ENCODE results near the gene PANK4.

PANK4 gene

GRCh38 chr1:2523191-2523890, 3.1 kb downstream of the PANK4 start:
- H3K27ac ChIP-seq (ENCODE audit: low read depth, low read length) = no peak overlapping the region
- H3K9ac ChIP-seq (ENCODE audit: low read length) = no peak overlapping the region
- no peak overlapping the region for H3K4me3 ChIP-seq (ENCODE audit: low read depth in 1 of 2, low read length in 2 of 2)

DNA sequence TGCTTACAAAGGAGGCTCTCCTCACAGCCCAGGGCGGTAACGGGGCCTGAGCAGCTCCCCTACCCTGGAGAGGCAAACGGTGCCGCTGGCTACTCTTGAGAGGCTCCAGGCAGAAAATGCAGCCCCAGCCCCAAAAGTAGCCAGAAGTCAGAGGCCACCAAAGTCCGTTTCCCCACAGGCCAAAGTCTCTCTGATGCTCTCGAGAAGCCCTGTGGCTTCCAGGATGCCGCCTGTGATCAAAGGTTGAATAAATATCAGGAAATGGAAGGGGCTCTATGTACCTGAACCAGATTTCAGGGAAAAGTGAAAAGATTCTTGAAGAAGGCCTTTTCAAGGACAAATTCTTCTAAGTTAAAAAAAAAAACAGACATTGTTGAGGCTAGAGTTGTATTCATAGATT, 4.2 kb downstream of the PANK4 start:
- Histone ChIP-seq H3K9me3 (ENCODE audit: low read length) (no peaks in the 10 kb centered on the region), H3K4me3 (ENCODE audit: low read depth in 1 of 2, low read length in 2 of 2) (no peak overlapping the region), H3K9ac (ENCODE audit: low read length) (no peak overlapping the region), H3K27ac (ENCODE audit: low read depth, low read length) (no peak overlapping the region), H3K27me3 (ENCODE audit: control insufficient read depth in 1 of 2, insufficient read depth in 2 of 2, low read length in 2 of 2) (peaks cover 0 to 2% of the 10 kb centered on the region in 2 donors), H3K36me3 (ENCODE audit: insufficient read depth, low read length) (peaks cover 40% of the 10 kb centered on the region), H3K4me1 (ENCODE audit: insufficient read depth, low read length) (peaks cover 32% of the 10 kb centered on the region)

More at GRCh38 chr1:2523191-2523890, 3.1 kb downstream of the PANK4 start:
- Histone ChIP-seq H3K27me3 (ENCODE audit: control insufficient read depth in 1 of 2, insufficient read depth in 2 of 2, low read length in 2 of 2) (peaks cover 0 to 13% of the 10 kb centered on the region in 2 donors), H3K9me3 (ENCODE audit: low read length) (no peaks in the 10 kb centered on the region), H3K36me3 (ENCODE audit: insufficient read depth, low read length) (peaks cover 29% of the 10 kb centered on the region), H3K4me1 (ENCODE audit: insufficient read depth, low read length) (peaks cover 33% of the 10 kb centered on the region)

DNA sequence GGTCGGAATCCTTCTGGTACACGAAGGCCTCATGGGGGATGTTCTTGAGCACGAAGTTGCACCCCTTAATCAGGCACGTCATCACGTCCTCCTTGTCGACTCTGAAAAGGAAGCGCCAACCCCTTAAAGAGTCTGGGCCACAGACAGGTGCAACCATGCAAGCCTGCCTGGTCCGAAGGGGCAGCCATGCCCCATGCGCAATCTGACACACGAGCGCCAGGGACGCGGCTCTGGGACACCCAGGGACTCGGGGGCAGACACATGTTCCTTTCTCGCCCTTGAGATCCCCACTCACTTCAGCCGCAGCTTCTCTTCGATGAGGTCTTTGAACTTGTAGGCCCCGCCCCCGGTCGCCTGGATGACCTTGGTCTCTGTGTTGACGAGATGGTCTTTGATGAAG, 5.6 kb downstream of the PANK4 start:
- H3K9me3 ChIP-seq (ENCODE audit: low read length) = no peaks in the 10 kb centered on the region
- peaks cover 26% of the 10 kb centered on the region for H3K4me1 ChIP-seq (ENCODE audit: insufficient read depth, low read length)
- H3K36me3 ChIP-seq (ENCODE audit: insufficient read depth, low read length) = peaks cover 54% of the 10 kb centered on the region
- H3K9ac ChIP-seq (ENCODE audit: low read length) = no peak overlapping the region
- H3K27ac ChIP-seq (ENCODE audit: low read depth, low read length) = no peak overlapping the region
- H3K4me3 ChIP-seq (ENCODE audit: low read depth in 1 of 2, low read length in 2 of 2) = no peak overlapping the region
- H3K27me3 ChIP-seq (ENCODE audit: control insufficient read depth in 1 of 2, insufficient read depth in 2 of 2, low read length in 2 of 2) = no peaks in the 10 kb centered on the region

GRCh38 chr1:2520206-2520605, 6.2 kb downstream of the PANK4 start:
- no peaks in the 10 kb centered on the region for H3K9me3 ChIP-seq (ENCODE audit: low read length)
- H3K4me1 ChIP-seq (ENCODE audit: insufficient read depth, low read length) = peaks cover 22% of the 10 kb centered on the region
- H3K27me3 ChIP-seq (ENCODE audit: control insufficient read depth in 1 of 2, insufficient read depth in 2 of 2, low read length in 2 of 2) = no peaks in the 10 kb centered on the region
- no peak overlapping the region for H3K9ac ChIP-seq (ENCODE audit: low read length)
- no peak overlapping the region for H3K27ac ChIP-seq (ENCODE audit: low read depth, low read length)
- H3K4me3 ChIP-seq (ENCODE audit: low read depth in 1 of 2, low read length in 2 of 2) = no peak overlapping the region
- H3K36me3 ChIP-seq (ENCODE audit: insufficient read depth, low read length) = peaks cover 60% of the 10 kb centered on the region

DNA sequence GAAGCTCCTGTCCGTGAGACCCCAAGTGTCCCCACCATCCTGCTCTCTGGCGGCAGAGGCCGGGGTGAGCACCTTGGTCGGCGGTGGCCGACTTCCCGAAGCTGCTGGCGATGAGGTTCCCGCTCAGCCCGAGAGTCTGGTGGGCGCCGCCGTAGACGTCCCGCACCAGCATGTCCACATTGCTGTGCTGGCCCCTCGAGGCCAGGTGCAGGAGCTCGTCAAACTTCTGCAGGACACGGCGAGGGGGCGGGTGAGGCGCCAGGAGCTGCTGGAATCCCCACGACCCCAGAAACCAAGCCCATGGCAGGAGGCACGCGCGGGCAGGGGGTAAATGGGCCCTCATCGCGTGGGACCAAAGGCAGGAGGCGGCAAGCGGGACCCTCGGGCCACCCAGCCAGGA, 6.7 kb downstream of the PANK4 start:
- Histone ChIP-seq H3K36me3 (ENCODE audit: insufficient read depth, low read length) (peaks cover 65% of the 10 kb centered on the region), H3K4me1 (ENCODE audit: insufficient read depth, low read length) (peaks cover 18% of the 10 kb centered on the region), H3K9ac (ENCODE audit: low read length) (no peak overlapping the region), H3K9me3 (ENCODE audit: low read length) (no peaks in the 10 kb centered on the region), H3K27ac (ENCODE audit: low read depth, low read length) (no peak overlapping the region), H3K27me3 (ENCODE audit: control insufficient read depth in 1 of 2, insufficient read depth in 2 of 2, low read length in 2 of 2) (no peaks in the 10 kb centered on the region), H3K4me3 (ENCODE audit: low read depth in 1 of 2, low read length in 2 of 2) (no peak overlapping the region)

GRCh38 chr1:2519029-2519685, 7.2 kb downstream of the PANK4 start:
- Histone ChIP-seq H3K4me1 (ENCODE audit: insufficient read depth, low read length) (peaks cover 12% of the 10 kb centered on the region), H3K4me3 (ENCODE audit: low read depth in 1 of 2, low read length in 2 of 2) (no peak overlapping the region), H3K27ac (ENCODE audit: low read depth, low read length) (no peak overlapping the region), H3K27me3 (ENCODE audit: control insufficient read depth in 1 of 2, insufficient read depth in 2 of 2, low read length in 2 of 2) (no peaks in the 10 kb centered on the region), H3K9ac (ENCODE audit: low read length) (no peak overlapping the region), H3K36me3 (ENCODE audit: insufficient read depth, low read length) (peaks cover 67% of the 10 kb centered on the region), H3K9me3 (ENCODE audit: low read length) (no peaks in the 10 kb centered on the region)

DNA sequence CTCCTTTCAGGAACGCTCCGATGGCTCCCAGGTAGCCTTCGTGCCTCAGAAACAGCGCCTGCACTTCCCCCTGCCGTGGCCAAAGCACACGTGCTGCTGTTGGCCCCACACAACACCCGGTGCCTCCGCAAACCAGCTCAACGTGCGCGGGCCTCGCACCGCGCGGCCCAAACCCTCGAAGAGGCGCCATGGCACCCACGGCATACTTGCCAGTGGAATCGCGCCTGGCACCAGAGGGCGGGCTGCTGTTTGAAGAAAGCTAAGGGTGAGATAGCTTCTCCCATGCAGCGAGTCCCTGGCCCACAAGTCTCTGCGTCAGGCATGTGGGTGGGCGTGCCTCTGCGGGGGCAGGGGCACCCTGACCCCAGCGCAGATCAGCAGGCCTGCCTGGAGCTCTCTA, 7.9 kb downstream of the PANK4 start:
- peaks cover 6% of the 10 kb centered on the region for H3K4me1 ChIP-seq (ENCODE audit: insufficient read depth, low read length)
- H3K9ac ChIP-seq (ENCODE audit: low read length) = no peak overlapping the region
- no peaks in the 10 kb centered on the region for H3K9me3 ChIP-seq (ENCODE audit: low read length)
- peaks cover 74% of the 10 kb centered on the region for H3K36me3 ChIP-seq (ENCODE audit: insufficient read depth, low read length)
- no peaks in the 10 kb centered on the region for H3K27me3 ChIP-seq (ENCODE audit: control insufficient read depth in 1 of 2, insufficient read depth in 2 of 2, low read length in 2 of 2)
- no peak overlapping the region for H3K27ac ChIP-seq (ENCODE audit: low read depth, low read length)
- H3K4me3 ChIP-seq (ENCODE audit: low read depth in 1 of 2, low read length in 2 of 2) = no peak overlapping the region

GRCh38 chr1:2517966-2518365, 8.4 kb downstream of the PANK4 start:
- Histone ChIP-seq H3K27ac (ENCODE audit: low read depth, low read length) (no peak overlapping the region), H3K4me3 (ENCODE audit: low read depth in 1 of 2, low read length in 2 of 2) (no peak overlapping the region), H3K27me3 (ENCODE audit: control insufficient read depth in 1 of 2, insufficient read depth in 2 of 2, low read length in 2 of 2) (no peaks in the 10 kb centered on the region), H3K36me3 (ENCODE audit: insufficient read depth, low read length) (peaks cover 79% of the 10 kb centered on the region), H3K9me3 (ENCODE audit: low read length) (no peaks in the 10 kb centered on the region), H3K4me1 (ENCODE audit: insufficient read depth, low read length) (peaks cover under 1% of the 10 kb centered on the region), H3K9ac (ENCODE audit: low read length) (no peak overlapping the region)

GRCh38 chr1:2516946-2517345, 9.4 kb downstream of the PANK4 start:
- Histone ChIP-seq H3K9ac (ENCODE audit: low read length) (no peak overlapping the region), H3K9me3 (ENCODE audit: low read length) (no peaks in the 10 kb centered on the region), H3K4me3 (ENCODE audit: low read depth in 1 of 2, low read length in 2 of 2) (no peak overlapping the region), H3K27me3 (ENCODE audit: control insufficient read depth in 1 of 2, insufficient read depth in 2 of 2, low read length in 2 of 2) (no peaks in the 10 kb centered on the region), H3K4me1 (ENCODE audit: insufficient read depth, low read length) (no peaks in the 10 kb centered on the region), H3K36me3 (ENCODE audit: insufficient read depth, low read length) (peaks cover 89% of the 10 kb centered on the region), H3K27ac (ENCODE audit: low read depth, low read length) (no peak overlapping the region)

DNA sequence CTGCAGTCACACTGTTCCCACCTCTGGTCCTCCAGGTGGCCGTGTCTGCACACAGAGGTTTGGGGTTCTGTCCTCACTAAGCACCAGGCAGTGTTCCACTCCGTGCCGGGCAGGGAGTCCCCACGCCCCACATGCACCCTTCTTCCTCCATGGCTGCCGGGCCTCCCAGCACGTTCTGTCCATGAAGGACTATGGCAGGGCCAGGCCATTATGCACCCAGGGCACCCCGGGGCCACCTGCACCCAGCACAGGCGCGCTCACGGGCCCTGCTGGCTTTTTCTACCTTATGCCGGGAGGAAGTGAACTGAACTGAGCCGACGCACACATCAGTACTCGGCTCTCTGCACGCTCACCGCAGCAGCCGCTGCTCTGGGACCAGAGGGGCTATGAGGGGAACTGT, 10.3 kb downstream of the PANK4 start:
- Histone ChIP-seq H3K9ac (ENCODE audit: low read length) (no peak overlapping the region), H3K36me3 (ENCODE audit: insufficient read depth, low read length) (peaks cover 93% of the 10 kb centered on the region), H3K27me3 (ENCODE audit: control insufficient read depth in 1 of 2, insufficient read depth in 2 of 2, low read length in 2 of 2) (no peaks in the 10 kb centered on the region), H3K4me3 (ENCODE audit: low read depth in 1 of 2, low read length in 2 of 2) (no peak overlapping the region), H3K27ac (ENCODE audit: low read depth, low read length) (no peak overlapping the region), H3K9me3 (ENCODE audit: low read length) (no peaks in the 10 kb centered on the region), H3K4me1 (ENCODE audit: insufficient read depth, low read length) (no peaks in the 10 kb centered on the region)

DNA sequence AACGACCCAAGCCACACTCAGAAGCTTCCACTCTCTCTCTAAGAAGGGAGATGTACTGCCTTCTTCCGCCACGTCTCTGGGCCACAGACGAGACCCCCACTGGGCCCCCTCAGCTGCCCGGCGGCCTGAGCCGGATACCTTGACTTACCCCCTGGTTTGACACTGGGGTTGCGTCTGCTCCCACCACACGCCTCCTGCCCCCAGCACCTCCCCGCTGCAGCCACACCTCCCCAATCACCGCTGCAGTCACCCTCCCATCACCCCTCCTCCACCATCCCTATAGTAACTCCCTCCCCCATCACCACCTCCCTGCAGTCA, 10.7 kb downstream of the PANK4 start:
- H3K9me3 ChIP-seq (ENCODE audit: low read length) = no peaks in the 10 kb centered on the region
- H3K27ac ChIP-seq (ENCODE audit: low read depth, low read length) = no peak overlapping the region
- H3K4me1 ChIP-seq (ENCODE audit: insufficient read depth, low read length) = no peaks in the 10 kb centered on the region
- H3K9ac ChIP-seq (ENCODE audit: low read length) = no peak overlapping the region
- no peaks in the 10 kb centered on the region for H3K27me3 ChIP-seq (ENCODE audit: control insufficient read depth in 1 of 2, insufficient read depth in 2 of 2, low read length in 2 of 2)
- no peak overlapping the region for H3K4me3 ChIP-seq (ENCODE audit: low read depth in 1 of 2, low read length in 2 of 2)
- peaks cover 93% of the 10 kb centered on the region for H3K36me3 ChIP-seq (ENCODE audit: insufficient read depth, low read length)

Data from muscle layer of colon (tissue), 2 donors.